ENCODE data around the gene ARHGEF40.
A peak's percentile ranks its signal among the peaks of the same experiment; 100 is the strongest.

ARHGEF40 gene

GRCh38 chr14:21025371-21026273, 44.5 kb upstream of the ARHGEF40 start:
- TF ChIP-seq CTCF (conservative IDR thresholded peaks at IDR 0.05) (no peak), ZFX (IDR thresholded peaks at IDR 0.05) (no peak)
- peak overlapping the region; percentile 76 for H3K27ac ChIP-seq

- no peak for TF ChIP-seq ZFX (IDR thresholded peaks at IDR 0.05)
- TF ChIP-seq CTCF (conservative IDR thresholded peaks at IDR 0.05), result no peak
- H3K27ac ChIP-seq, result no peak overlapping the region
Measured at GRCh38 chr14:21026274-21026987, 43.7 kb upstream of the ARHGEF40 start.

GRCh38 chr14:21026988-21027315, 43.2 kb upstream of the ARHGEF40 start:
- TF ChIP-seq ZFX (IDR thresholded peaks at IDR 0.05) (no peak), CTCF (conservative IDR thresholded peaks at IDR 0.05) (no peak)
- no peak overlapping the region for H3K27ac ChIP-seq

- TF ChIP-seq CTCF (conservative IDR thresholded peaks at IDR 0.05) (no peak), ZFX (IDR thresholded peaks at IDR 0.05) (no peak)
- H3K27ac ChIP-seq, result no peak within 1 kb of the TSS
Measured at GRCh38 chr14:21029917-21030316, 40.2 kb upstream of the ARHGEF40 start, which contains the start of gene TPPP2. Gene TPPP2, plus strand, starts transcription at chr14:21030217. Its CDS starts 365 bp downstream, at chr14:21030582.

GRCh38 chr14:21030531-21030930, 39.6 kb upstream of the ARHGEF40 start:
- H3K27ac ChIP-seq, result no peak overlapping the region
- TF ChIP-seq ZFX (IDR thresholded peaks at IDR 0.05), result no peak
- TF ChIP-seq CTCF (conservative IDR thresholded peaks at IDR 0.05), result no peak

- no peak overlapping the region for H3K27ac ChIP-seq
- no peak for TF ChIP-seq ZFX (IDR thresholded peaks at IDR 0.05)
- TF ChIP-seq CTCF (conservative IDR thresholded peaks at IDR 0.05), result no peak
Measured at GRCh38 chr14:21032326-21033132, 37.6 kb upstream of the ARHGEF40 start.
